Body of pancreas (tissue), 4 donors: ENCODE data around the gene AMDHD2.

Experiments used
- POLR2A ChIP-seq, 3 donors: fragments of 450-650 bp; IDR thresholded peaks; one replicate each; pipeline ENCODE4 v1.6.1; 2016; ENCODE audit warnings: antibody characterized with exemption in 3 of 3, mild to moderate bottlenecking in 2 of 3
- TF ChIP-seq, protein P1 (sequence below), 7 experiments: fragments of 450-650 bp in 4 of 7; fragments of 200-600 bp in 3 of 7; sonication (generic) in 3 of 7; IDR thresholded peaks; one replicate each; pipeline ENCODE4 v1.5.1; 2016 to 2019; ENCODE audit warnings: antibody characterized with exemption in 7 of 7

DNA sequence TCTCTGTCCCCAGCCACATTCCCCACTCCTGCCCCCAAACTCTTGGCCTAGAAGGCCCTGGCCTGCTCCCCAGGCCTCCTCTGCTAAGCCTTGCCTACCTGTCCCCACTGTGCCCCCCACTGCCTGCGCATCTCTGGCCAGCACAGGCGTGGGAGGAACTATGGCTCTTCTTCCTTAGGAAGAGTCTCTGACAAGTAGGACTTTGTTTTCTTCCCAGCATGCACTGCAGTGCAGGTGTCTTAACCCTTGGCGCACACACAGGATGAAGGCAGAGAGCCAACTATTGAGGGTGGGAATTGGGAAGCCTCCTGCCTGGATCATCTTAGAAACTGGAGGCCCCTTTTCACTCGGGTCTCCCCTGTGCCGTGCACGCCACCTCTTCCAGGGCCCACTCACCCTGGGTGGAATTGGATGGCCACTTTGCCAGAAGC lies 3.6 kb downstream of the AMDHD2 start:
- TF ChIP-seq, protein P1, sequence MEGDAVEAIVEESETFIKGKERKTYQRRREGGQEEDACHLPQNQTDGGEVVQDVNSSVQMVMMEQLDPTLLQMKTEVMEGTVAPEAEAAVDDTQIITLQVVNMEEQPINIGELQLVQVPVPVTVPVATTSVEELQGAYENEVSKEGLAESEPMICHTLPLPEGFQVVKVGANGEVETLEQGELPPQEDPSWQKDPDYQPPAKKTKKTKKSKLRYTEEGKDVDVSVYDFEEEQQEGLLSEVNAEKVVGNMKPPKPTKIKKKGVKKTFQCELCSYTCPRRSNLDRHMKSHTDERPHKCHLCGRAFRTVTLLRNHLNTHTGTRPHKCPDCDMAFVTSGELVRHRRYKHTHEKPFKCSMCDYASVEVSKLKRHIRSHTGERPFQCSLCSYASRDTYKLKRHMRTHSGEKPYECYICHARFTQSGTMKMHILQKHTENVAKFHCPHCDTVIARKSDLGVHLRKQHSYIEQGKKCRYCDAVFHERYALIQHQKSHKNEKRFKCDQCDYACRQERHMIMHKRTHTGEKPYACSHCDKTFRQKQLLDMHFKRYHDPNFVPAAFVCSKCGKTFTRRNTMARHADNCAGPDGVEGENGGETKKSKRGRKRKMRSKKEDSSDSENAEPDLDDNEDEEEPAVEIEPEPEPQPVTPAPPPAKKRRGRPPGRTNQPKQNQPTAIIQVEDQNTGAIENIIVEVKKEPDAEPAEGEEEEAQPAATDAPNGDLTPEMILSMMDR (IDR thresholded peaks at IDR 0.05): no peak
- no peak for TF ChIP-seq POLR2A (IDR thresholded peaks at IDR 0.05)
